Activated CD8-positive, alpha-beta T cell treated with anti-CD3 and anti-CD28 coated beads for 36 hours (primary cell): ENCODE results near the gene AREL1. TPM values are rescaled to one million over a fixed set of nuclear protein-coding genes. Genes with fewer than 3 reads are reported as not detected.

Experiments
- ATAC-seq: fragments of 200-7000 bp; cut with Tn5 transposase; one replicate; pipeline ENCODE4 v1.10.0; 2021; ENCODE audit warnings: mild to moderate bottlenecking, moderate library complexity
- CTCF ChIA-PET: fragments of 350-600 bp; sonication (Branson Sonifier 250); formaldehyde crosslinking; loops from one replicate; lab custom pipeline; 2021; ENCODE audit warnings: antibody characterized with exemption; lab: Charles Lee
- POLR2A ChIA-PET: fragments of 350-600 bp; sonication (Branson Sonifier 250); formaldehyde crosslinking; loops from one replicate; lab custom pipeline; 2021; ENCODE audit warnings: antibody characterized with exemption; lab: Charles Lee
- DNase-seq: peaks from one replicate; pipeline ENCODE4 v3.0.0-alpha.2; 2020
- H3K27ac Mint-ChIP-seq: one replicate; pipeline ENCODE4 v1.8.0; 2021; ENCODE audit warnings: mild to moderate bottlenecking, mixed read lengths
- H3K27me3 Mint-ChIP-seq: one replicate; pipeline ENCODE4 v1.8.0; 2021; ENCODE audit warnings: mixed read lengths
- H3K36me3 Mint-ChIP-seq: one replicate; pipeline ENCODE4 v1.8.0; 2021; ENCODE audit warnings: low read depth, mixed read lengths
- H3K4me1 Mint-ChIP-seq: one replicate; pipeline ENCODE4 v1.8.0; 2021; ENCODE audit warnings: low read depth, mixed read lengths
- H3K4me3 Mint-ChIP-seq: one replicate; pipeline ENCODE4 v1.8.0; 2021; ENCODE audit warnings: mild to moderate bottlenecking, moderate library complexity, mixed read lengths
- H3K9me3 Mint-ChIP-seq: one replicate; pipeline ENCODE4 v1.8.0; 2021; ENCODE audit warnings: mixed read lengths
- CTCF ChIP-seq: fragments of 200-600 bp; IDR thresholded peaks from one replicate; pipeline ENCODE4 v1.8.0; 2022; ENCODE audit warnings: antibody characterized with exemption, mild to moderate bottlenecking
- intact Hi-C: fragments of 100-400 bp; cut with micrococcal nuclease; formaldehyde crosslinking; loops from one replicate; pipeline ENCODE4 v1.10.0; 2022
- total RNA-seq, 2 experiments: library from RNA; stranded (reverse); gene quantifications; one replicate each; pipeline ENCODE4 v1.2.3, GENCODE V29; 2021

The AREL1 gene
- total RNA-seq, 2 experiments from 2014 or later, result 26.4 to 28.2 TPM

- DNase-seq, result no peak
Observed at GRCh38 chr14:74733221-74733620, 20.3 kb upstream of the AREL1 start.

GRCh38 chr14:74732387-74732786, 19.5 kb upstream of the AREL1 start:
- ChIA-PET POLR2A (no interaction called here), CTCF (interaction anchor here (0.6 kb wide), 1 partner anchor 61 kb away, joined by 3 read pairs; no protein-coding TSS in a partner anchor)
- intact Hi-C loops, result no loop called here
- no peak for TF ChIP-seq CTCF
- DNase-seq (no peak), ATAC-seq (no peak)
- Mint-ChIP-seq H3K4me1 (no peaks in the 10 kb centered on the region), H3K36me3 (peaks cover 21% of the 10 kb centered on the region), H3K9me3 (no peaks in the 10 kb centered on the region), H3K27ac (no peak overlapping the region), H3K27me3 (no peaks in the 10 kb centered on the region), H3K4me3 (no peak overlapping the region)

More at GRCh38 chr14:74733221-74733620, 20.3 kb upstream of the AREL1 start:
- H3K9me3 Mint-ChIP-seq, result no peaks in the 10 kb centered on the region
- H3K36me3 Mint-ChIP-seq, result peaks cover 22% of the 10 kb centered on the region
- intact Hi-C loops, result no loop called here
- no peak for TF ChIP-seq CTCF
- ATAC-seq, result no peak
- peaks cover 2% of the 10 kb centered on the region for H3K4me1 Mint-ChIP-seq
- H3K27me3 Mint-ChIP-seq, result no peaks in the 10 kb centered on the region
- ChIA-PET CTCF (no interaction called here), POLR2A (no interaction called here)
- no peak overlapping the region for H3K4me3 Mint-ChIP-seq
- H3K27ac Mint-ChIP-seq, result no peak overlapping the region

GRCh38 chr14:74723134-74723533, 10.3 kb upstream of the AREL1 start:
- DNase-seq (no peak), ATAC-seq (no peak)
- Mint-ChIP-seq H3K4me3 (no peak overlapping the region), H3K36me3 (peaks cover 28% of the 10 kb centered on the region), H3K27ac (no peak overlapping the region), H3K27me3 (no peaks in the 10 kb centered on the region), H3K4me1 (peaks cover 3% of the 10 kb centered on the region), H3K9me3 (no peaks in the 10 kb centered on the region)
- TF ChIP-seq CTCF, result no peak
- CTCF ChIA-PET, result interaction anchor here (1.1 kb wide), 1 partner anchor 28 kb away, joined by 3 read pairs; no protein-coding TSS in a partner anchor
- intact Hi-C loops, result no loop called here
- POLR2A ChIA-PET, result interaction anchor here (0.8 kb wide), 1 partner anchor 59 kb away, joined by 5 read pairs; no protein-coding TSS in a partner anchor

- no peak for ATAC-seq
- no peak for DNase-seq
- Mint-ChIP-seq H3K9me3 (no peaks in the 10 kb centered on the region), H3K36me3 (peaks cover 24% of the 10 kb centered on the region), H3K4me1 (peaks cover 6% of the 10 kb centered on the region), H3K27ac (no peak overlapping the region), H3K4me3 (no peak overlapping the region), H3K27me3 (no peaks in the 10 kb centered on the region)
- POLR2A ChIA-PET, result no interaction called here
- CTCF ChIA-PET, result interaction anchor here (1.3 kb wide), 1 partner anchor 111 kb away, joined by 3 read pairs; no protein-coding TSS in a partner anchor
- intact Hi-C loops, result no loop called here
- TF ChIP-seq CTCF, result no peak
Observed at GRCh38 chr14:74720526-74720925, 7.6 kb upstream of the AREL1 start.

GRCh38 chr14:74713395-74713735, 485 bp upstream of the AREL1 start:
- POLR2A ChIA-PET, result interaction anchor here (1.9 kb wide), 1 partner anchor 50 kb away, joined by 8 read pairs; the partner anchor contains the start of gene YLPM1
- Mint-ChIP-seq H3K9me3 (no peaks in the 10 kb centered on the region), H3K36me3 (peaks cover 15% of the 10 kb centered on the region), H3K4me3 (peak overlapping the region; percentile 97), H3K27ac (peak overlapping the region; percentile 94), H3K27me3 (no peaks in the 10 kb centered on the region), H3K4me1 (peaks cover 39% of the 10 kb centered on the region)
- CTCF ChIA-PET, result interaction anchor here (1.6 to 2.2 kb wide), 2 partner anchors 50 to 101 kb away, joined by 5 to 9 read pairs; partner anchors contain the start of gene YLPM1
- intact Hi-C loops, result loop anchor here (5.0 kb wide), 2 partner anchors 49 to 96 kb away; partner anchors contain the start of gene YLPM1
- ATAC-seq (no peak), DNase-seq (no peak)
- no peak for TF ChIP-seq CTCF
